ENCODE measurements around the gene GPR33.
"Not testable (repeated sequence)": the region's sequence is repeated elsewhere in the genome, so short reads cannot be mapped to it uniquely, and the experiment has no call there.

The GPR33 gene, protein sequence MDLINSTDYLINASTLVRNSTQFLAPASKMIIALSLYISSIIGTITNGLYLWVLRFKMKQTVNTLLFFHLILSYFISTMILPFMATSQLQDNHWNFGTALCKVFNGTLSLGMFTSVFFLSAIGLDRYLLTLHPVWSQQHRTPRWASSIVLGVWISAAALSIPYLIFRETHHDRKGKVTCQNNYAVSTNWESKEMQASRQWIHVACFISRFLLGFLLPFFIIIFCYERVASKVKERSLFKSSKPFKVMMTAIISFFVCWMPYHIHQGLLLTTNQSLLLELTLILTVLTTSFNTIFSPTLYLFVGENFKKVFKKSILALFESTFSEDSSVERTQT

DNA sequence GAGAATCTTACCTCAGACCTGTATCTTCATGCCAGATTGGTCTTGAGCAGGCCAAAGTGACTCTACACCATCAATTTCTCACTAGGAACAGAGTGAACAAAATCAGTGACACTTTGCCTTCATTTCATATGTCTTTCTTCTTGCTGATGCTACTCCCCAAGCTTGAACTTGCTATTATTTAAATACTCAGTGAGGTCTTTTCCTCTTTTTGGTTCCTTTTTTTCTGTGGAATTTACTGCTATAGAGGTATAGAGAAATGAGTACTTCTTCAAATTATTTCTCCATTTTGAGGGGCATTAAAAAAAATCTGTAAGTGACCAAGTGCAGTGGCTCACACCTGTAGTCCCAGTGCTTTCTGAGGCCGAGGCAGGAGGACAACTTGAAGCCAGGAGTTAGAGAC lies at the start of gene GPR33:
GPR33 (minus strand) TSS at position 154 of the 400 bp plus-strand sequence. CDS start 4,074 bp downstream, outside the sequence.
- DNase-seq (ENCODE audit: low read depth in 2 of 2), result no peak

DNA sequence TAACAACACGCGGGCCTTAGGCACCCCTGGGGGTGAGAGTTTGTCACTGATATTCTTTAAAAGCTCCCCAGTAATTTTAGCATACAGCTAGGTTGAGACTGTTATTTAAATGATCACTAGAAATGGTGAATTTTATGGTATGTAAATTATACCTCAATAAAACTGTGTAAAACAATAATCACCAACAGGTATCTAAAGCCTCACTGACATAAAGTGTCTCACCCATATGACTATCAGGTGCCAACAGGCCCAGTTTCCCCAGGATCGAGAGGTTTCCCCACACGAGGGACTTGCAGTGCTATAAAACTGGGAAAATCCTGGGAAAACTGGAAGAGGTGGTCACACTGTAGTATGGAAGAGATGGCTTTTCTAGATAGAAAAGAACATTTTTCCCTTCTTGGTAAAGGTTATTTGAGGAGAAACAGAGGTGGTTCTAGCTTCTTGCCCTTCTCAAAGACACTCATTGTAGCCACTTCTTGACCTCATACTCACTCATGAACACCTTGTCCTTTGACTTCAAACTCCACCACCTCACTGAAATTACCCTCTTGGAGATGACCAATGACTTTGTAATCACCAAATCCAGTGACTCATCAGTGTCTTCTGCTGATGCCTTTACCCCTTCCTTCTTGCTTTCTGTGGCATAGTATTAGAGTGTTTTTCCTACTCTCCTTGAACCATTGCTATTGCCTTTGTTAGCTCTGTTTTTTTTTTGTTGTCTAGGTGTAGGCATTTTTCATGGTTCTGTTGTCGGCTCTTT lies 48.5 kb upstream of the GPR33 start:
- DNase-seq (ENCODE audit: low read depth in 2 of 2), result no peak

- DNase-seq (ENCODE audit: low read depth in 2 of 2), result no peak
Measured at GRCh38 chr14:31530136-31530535, 42.3 kb upstream of the GPR33 start.

DNA sequence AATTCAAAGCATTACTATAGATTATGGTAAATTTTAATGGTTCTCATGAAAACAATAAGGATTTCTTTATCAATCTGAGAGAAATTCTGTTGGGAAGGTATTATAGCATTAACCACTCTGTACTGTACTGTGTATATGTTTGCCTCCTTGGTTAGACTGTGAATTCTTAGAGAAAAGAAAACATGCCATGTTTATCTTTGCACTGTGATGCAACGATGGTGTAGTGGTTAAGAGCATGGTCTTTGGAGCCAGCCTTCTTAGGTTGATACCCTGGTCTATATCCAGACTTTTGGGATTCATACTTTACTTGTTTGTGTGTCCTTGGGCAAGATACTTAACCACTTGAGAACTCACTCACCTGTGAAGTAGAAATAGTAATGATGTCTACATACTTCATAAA lies 41.2 kb upstream of the GPR33 start:
- DNase-seq (ENCODE audit: low read depth in 2 of 2), result no peak

- no peak for DNase-seq (ENCODE audit: low read depth in 2 of 2)
Measured at GRCh38 chr14:31527546-31527945, 39.7 kb upstream of the GPR33 start.

- no peak for DNase-seq (ENCODE audit: low read depth in 2 of 2)
Measured at GRCh38 chr14:31527087-31527486, 39.2 kb upstream of the GPR33 start.

- DNase-seq (ENCODE audit: low read depth in 2 of 2), result no peak
Measured at GRCh38 chr14:31510855-31511254, 23.0 kb upstream of the GPR33 start.

DNA sequence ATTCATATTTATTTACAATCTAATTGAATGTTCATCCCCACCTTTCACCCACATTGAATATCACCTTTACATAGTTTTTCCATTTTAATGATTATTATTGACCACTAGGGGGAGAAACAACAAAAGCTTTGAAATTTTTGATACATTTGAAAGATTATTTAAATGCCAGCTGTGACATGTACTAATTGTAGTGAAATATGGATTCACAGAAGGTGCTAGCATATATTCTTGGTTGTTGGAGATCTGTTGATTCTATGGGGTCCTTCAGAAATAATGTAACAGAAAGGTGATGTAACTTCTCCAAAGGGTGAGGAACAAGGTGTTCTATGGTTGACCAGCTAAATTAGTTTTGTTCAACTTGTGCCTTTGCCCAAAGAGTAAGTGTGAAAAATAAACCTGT lies 22.4 kb upstream of the GPR33 start:
- DNase-seq (ENCODE audit: low read depth in 2 of 2), result no peak

GRCh38 chr14:31508135-31508534 lies 20.3 kb upstream of the GPR33 start:
- no peak for DNase-seq (ENCODE audit: low read depth in 2 of 2)

GRCh38 chr14:31505411-31505810 lies 17.6 kb upstream of the GPR33 start:
- no peak for DNase-seq (ENCODE audit: low read depth in 2 of 2)

GRCh38 chr14:31501870-31502269 lies 14.0 kb upstream of the GPR33 start:
- no peak for DNase-seq (ENCODE audit: low read depth in 2 of 2)

DNA sequence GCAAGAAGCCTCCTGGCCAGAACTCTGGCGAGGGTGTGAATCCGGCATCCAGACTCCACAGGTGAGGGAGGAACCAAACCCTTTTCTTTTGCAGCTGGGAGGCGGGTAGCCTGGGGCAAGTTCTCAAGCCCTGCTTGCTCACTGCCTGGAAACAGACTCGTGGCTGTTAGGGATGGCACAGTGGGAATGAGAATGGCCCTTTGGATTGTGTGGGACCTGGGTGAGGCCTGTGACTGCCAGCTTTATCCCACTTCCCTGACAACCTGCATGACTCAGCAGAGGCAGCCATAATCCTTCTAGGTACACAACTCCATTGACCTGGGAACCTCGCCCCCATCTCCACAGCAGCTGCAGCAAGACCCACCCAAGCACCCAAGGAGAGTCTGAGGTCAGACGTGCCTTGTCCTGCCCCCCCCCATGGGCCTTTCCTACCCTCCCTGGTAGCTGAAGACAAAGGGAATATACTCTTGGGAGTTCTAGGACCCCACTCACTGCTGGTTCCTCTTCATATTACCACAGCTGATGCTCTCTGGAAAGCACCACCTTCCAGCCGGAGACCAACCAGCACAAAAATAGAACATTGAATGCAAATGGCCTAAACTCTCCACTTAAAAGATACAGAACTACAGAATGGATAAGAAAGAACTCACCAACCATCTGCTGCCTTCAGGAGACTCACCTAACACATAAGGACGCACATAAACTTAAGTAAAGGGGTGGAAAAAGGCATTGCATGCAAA lies 5.1 kb upstream of the GPR33 start:
- DNase-seq (ENCODE audit: low read depth in 2 of 2), result no peak

GRCh38 chr14:31489691-31490090 lies 1.9 kb upstream of the GPR33 start:
- no peak for DNase-seq (ENCODE audit: low read depth in 2 of 2)

DNA sequence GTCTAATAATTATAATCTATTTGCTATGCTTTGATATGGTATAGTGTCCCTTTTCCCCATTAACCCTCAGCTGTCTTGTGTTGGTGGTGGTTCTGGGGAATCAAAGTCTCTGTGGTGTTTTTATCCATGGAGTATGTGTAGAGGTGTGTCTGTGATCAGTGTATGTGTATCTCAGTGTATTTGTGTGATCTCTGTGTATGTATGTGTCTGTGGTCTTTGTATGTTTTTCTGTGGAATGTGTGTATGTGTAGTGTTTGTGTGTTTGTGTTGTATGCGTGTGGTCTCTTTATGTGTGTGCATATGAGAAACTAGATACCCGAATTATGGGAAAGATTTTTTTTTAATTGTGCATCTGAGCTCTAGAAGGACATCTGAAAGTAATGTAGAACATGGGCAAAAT lies 1.1 kb downstream of the GPR33 start:
- no peak for DNase-seq (ENCODE audit: low read depth in 2 of 2)

GRCh38 chr14:31484754-31485153 lies 3.1 kb downstream of the GPR33 start:
- no peak for DNase-seq (ENCODE audit: low read depth in 2 of 2)

DNA sequence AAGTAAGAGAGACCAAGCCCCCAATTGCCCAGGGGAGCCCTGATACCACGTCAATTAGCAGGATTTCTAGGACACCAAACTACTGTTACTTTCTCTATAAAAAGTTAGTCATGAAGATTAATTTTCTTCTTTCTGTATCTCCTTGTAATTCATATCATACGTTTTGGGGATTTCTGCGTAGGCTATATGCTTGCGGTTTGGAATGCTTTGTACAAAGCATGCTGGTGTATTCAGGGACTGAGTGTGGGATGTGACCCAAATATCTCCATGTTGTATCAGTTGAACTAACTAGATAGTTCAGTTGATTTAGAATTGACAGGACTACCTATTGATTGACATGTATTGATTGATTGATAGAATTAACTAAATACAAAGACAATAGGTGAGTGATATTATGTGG lies 7.7 kb downstream of the GPR33 start:
- no peak for DNase-seq (ENCODE audit: low read depth in 2 of 2)

DNA sequence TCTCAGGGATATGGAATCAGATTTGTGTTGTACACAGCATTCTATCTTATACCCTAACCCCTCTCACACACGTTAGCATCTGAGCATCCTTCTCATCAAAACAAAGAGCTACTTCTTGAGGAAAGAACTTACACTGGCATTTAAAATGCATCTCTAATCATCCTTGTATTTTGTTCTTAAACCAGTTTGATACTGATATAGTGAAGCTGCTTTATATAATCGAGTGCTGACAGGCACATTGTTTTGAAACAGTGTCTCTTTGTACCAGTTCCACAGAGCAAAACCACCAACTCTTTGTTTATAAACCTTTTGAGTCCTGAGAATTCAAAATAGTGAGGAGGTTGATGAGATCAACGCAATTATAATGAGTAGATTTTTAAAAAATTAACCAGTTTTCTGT lies 8.8 kb downstream of the GPR33 start:
- DNase-seq (ENCODE audit: low read depth in 2 of 2), result no peak

GRCh38 chr14:31477248-31477647 lies 10.6 kb downstream of the GPR33 start:
- DNase-seq (ENCODE audit: low read depth in 2 of 2), result no peak

DNA sequence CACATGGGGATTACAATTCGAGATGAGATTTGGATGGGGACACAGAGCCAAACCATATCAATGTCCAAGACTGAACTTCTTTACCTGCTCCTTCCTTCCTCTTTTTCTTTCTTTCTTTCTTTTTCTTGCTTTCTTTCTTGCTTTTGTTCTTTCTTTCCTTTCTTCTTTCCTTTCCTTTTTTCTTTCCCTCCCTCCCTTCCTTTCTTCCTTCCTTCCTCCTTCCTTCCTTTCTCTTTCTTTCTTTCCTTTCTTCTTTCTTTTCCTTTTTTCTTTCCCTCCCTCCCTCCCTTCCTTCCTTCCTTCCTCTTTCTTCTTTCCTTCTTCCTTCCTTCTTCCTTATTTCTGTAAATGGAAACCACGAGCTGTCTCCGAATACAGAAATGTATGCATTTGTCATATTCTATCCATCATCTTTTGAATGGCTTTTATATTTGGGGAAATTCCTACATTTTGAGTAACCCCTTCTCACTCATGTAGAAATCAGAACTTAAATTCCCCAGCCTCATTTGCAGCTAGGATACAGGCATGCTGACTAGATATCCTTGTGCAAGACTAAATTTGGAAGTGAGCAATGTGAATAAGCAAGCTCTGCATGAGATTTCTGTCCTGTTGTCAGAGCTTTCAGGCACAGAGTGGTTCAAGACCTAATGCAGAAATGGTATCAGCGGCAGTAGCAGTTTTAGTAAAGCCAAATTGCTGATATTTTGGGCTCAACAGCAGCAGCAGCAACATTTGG lies 11.5 kb downstream of the GPR33 start:
- no peak for DNase-seq (ENCODE audit: low read depth in 2 of 2)

- no peak for DNase-seq (ENCODE audit: low read depth in 2 of 2)
Measured at GRCh38 chr14:31466554-31466953, 21.3 kb downstream of the GPR33 start.

DNA sequence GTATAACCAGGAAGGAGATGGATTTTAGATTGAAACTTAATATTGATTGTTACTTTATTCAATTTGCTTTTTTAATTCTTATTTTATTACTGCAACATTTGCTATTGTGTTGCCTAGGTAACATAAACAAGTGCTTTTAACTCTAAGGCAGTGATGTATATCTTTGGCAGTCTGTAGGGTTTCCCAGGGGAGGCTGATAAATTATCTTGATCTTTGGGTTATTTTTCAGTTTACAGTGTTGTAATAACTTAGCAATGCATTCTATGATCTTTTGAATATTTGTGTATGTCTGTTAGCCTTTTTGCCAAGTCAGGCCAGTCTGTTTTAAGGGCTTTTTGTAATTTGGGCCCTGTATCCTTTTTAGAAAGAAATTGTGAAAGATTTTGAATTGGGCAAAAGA lies 22.7 kb downstream of the GPR33 start:
- DNase-seq (ENCODE audit: low read depth in 2 of 2), result no peak

GRCh38 chr14:31462450-31462849 lies 25.4 kb downstream of the GPR33 start:
- DNase-seq (ENCODE audit: low read depth in 2 of 2), result not testable (repeated sequence)

All from stimulated activated CD8-positive, alpha-beta memory T cell treated with anti-CD3 and anti-CD28 coated beads, Interleukin-15, amount 100 ng/mL, for 4 hours (primary cell).